Activated T-cell treated with anti-CD3 and anti-CD28 coated beads, Interleukin-2, amount 50 U/mL, for 4 hours (primary cell): ENCODE results near the gene SUPT3H. TPM values are rescaled to one million over a fixed set of nuclear protein-coding genes. Genes with fewer than 3 reads are reported as not detected.
"Not testable (repeated sequence)": the region's sequence is repeated elsewhere in the genome, so short reads cannot be mapped to it uniquely, and the experiment has no call there.

Experiments used
- ATAC-seq, 2 donors: fragments of 200-7000 bp; cut with Tn5 transposase; one replicate each; pipeline ENCODE4 v1.10.0; 2021
- DNase-seq: peaks from one replicate; pipeline ENCODE4 v3.0.0-alpha.2; 2020
- H3K27me3 Mint-ChIP-seq: one replicate; pipeline ENCODE4 v1.8.0; 2021; ENCODE audit warnings: low read depth, mixed read lengths
- H3K36me3 Mint-ChIP-seq: one replicate; pipeline ENCODE4 v1.8.0; 2022; ENCODE audit warnings: mixed read lengths; ENCODE audit not compliant: insufficient read depth
- H3K4me1 Mint-ChIP-seq: one replicate; pipeline ENCODE4 v1.8.0; 2021; ENCODE audit warnings: low read depth, mixed read lengths
- H3K4me3 Mint-ChIP-seq: one replicate; pipeline ENCODE4 v1.8.0; 2021; ENCODE audit warnings: mild to moderate bottlenecking, moderate library complexity, mixed read lengths
- H3K9me3 Mint-ChIP-seq: one replicate; pipeline ENCODE4 v1.8.0; 2021; ENCODE audit warnings: mixed read lengths
- total RNA-seq, 3 donors: library from RNA; stranded (reverse); gene quantifications; one replicate each; pipeline ENCODE4 v1.2.1, GENCODE V29; 2021

Gene SUPT3H
- total RNA-seq, 3 donors from 2014 or later, result 14.1 to 15.7 (median 15.7) TPM

DNA sequence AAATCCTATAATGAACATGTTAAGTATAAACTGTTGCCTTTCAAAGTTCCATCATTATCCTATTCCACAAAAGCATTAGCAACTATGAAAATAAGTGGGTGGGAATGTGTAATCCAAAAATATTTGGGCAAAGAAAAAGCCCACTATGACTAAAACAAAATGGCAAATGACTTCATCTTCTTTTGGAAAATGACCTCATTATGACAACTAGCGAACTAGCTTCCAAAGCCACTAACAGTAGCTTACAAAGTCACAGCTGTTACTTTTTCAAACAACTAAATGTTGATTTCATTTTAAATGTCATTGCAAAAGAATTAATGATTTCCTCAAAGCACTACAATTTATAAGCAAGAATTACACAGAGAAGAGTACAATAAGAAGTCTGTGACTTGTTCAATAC, 99.4 kb downstream of the SUPT3H start:
- Mint-ChIP-seq H3K4me1 (peaks cover 1% of the 10 kb centered on the region), H3K9me3 (peaks cover 4% of the 10 kb centered on the region), H3K36me3 (peaks cover 11% of the 10 kb centered on the region), H3K27me3 (no peaks in the 10 kb centered on the region), H3K4me3 (no peak overlapping the region)
- ATAC-seq (no peak), DNase-seq (no peak)

- ATAC-seq, result not testable (repeated sequence)
These were observed 100.0 kb downstream of the SUPT3H start for GRCh38 chr6:45277741-45278140.

GRCh38 chr6:45275358-45275757, 102.4 kb downstream of the SUPT3H start:
- ATAC-seq, result no peak
- no peaks in the 10 kb centered on the region for H3K27me3 Mint-ChIP-seq
- no peak overlapping the region for H3K4me3 Mint-ChIP-seq
- H3K36me3 Mint-ChIP-seq, result peaks cover 14% of the 10 kb centered on the region
- peaks cover 11% of the 10 kb centered on the region for H3K9me3 Mint-ChIP-seq
- no peak for DNase-seq
- peaks cover 1% of the 10 kb centered on the region for H3K4me1 Mint-ChIP-seq

More at GRCh38 chr6:45277741-45278140, 100.0 kb downstream of the SUPT3H start:
- H3K27me3 Mint-ChIP-seq, H3K4me3 Mint-ChIP-seq, DNase-seq, H3K9me3 Mint-ChIP-seq, H3K4me1 Mint-ChIP-seq: not testable (repeated sequence)
- H3K36me3 Mint-ChIP-seq, result peaks cover 14% of the 10 kb centered on the region

GRCh38 chr6:45272626-45273025, 105.1 kb downstream of the SUPT3H start:
- peaks cover 7% of the 10 kb centered on the region for H3K36me3 Mint-ChIP-seq
- no peaks in the 10 kb centered on the region for H3K4me1 Mint-ChIP-seq
- H3K9me3 Mint-ChIP-seq, result peaks cover 7% of the 10 kb centered on the region
- ATAC-seq (no peak), DNase-seq (no peak)
- H3K27me3 Mint-ChIP-seq, result no peaks in the 10 kb centered on the region
- H3K4me3 Mint-ChIP-seq, result no peak overlapping the region

DNA sequence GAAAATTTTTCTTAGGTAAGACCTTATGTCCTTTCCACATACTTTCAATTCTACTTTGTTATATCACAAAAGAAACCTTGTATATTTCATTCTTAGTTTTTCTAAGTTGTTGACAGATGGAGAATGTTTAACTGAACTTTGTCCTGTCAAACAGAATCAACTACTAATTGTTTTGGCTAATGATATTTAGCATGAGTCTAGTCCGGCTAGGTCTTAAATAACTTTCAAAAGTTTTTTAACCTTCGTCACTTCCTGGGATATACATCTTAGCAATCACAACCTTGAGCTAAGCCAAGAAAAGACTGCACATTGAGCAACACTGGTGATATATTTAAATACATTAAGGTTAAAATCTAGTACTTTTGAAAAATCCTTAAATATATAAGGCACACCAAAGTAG, 112.5 kb downstream of the SUPT3H start:
- Mint-ChIP-seq H3K36me3 (no peaks in the 10 kb centered on the region), H3K4me1 (no peaks in the 10 kb centered on the region), H3K4me3 (no peak overlapping the region), H3K27me3 (no peaks in the 10 kb centered on the region), H3K9me3 (no peaks in the 10 kb centered on the region)
- DNase-seq, result no peak
- ATAC-seq, result no peak

DNA sequence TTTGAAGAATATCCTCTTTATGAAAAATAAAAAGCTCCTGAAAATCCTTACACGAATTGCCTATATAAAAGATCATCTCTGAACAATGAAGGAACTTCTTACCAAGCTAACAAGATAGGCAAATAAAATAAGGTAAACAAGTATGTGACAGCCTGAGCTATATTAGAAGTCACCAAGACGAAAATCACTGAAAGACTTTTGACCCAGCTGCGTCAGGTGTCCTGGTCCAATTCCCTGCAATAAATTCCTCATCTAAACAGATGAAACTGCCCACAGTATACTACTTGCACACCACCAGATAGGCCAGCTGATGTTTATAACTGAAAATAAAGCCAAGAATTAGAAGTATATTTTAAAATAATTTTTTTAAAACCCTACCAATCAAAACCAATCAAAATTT, 117.0 kb downstream of the SUPT3H start:
- no peaks in the 10 kb centered on the region for H3K9me3 Mint-ChIP-seq
- H3K27me3 Mint-ChIP-seq, result no peaks in the 10 kb centered on the region
- H3K4me3 Mint-ChIP-seq, result no peak overlapping the region
- DNase-seq (no peak), ATAC-seq (no peak)
- no peaks in the 10 kb centered on the region for H3K4me1 Mint-ChIP-seq
- no peaks in the 10 kb centered on the region for H3K36me3 Mint-ChIP-seq

- Mint-ChIP-seq H3K36me3 (no peaks in the 10 kb centered on the region), H3K4me1 (no peaks in the 10 kb centered on the region), H3K9me3 (no peaks in the 10 kb centered on the region), H3K4me3 (no peak overlapping the region), H3K27me3 (no peaks in the 10 kb centered on the region)
- DNase-seq, result no peak
- ATAC-seq, result no peak
These were observed 120.7 kb downstream of the SUPT3H start for GRCh38 chr6:45256697-45257695.

GRCh38 chr6:45255434-45255833, 122.3 kb downstream of the SUPT3H start:
- ATAC-seq, result no peak
- H3K4me3 Mint-ChIP-seq, result no peak overlapping the region

GRCh38 chr6:45254253-45254652, 123.5 kb downstream of the SUPT3H start:
- DNase-seq, result no peak
- Mint-ChIP-seq H3K27me3 (no peaks in the 10 kb centered on the region), H3K4me1 (no peaks in the 10 kb centered on the region), H3K36me3 (peaks cover 3% of the 10 kb centered on the region), H3K4me3 (no peak overlapping the region), H3K9me3 (no peaks in the 10 kb centered on the region)
- no peak for ATAC-seq

More at GRCh38 chr6:45255434-45255833, 122.3 kb downstream of the SUPT3H start:
- DNase-seq, result no peak
- Mint-ChIP-seq H3K36me3 (peaks cover 1% of the 10 kb centered on the region), H3K4me1 (no peaks in the 10 kb centered on the region), H3K9me3 (no peaks in the 10 kb centered on the region), H3K27me3 (no peaks in the 10 kb centered on the region)

DNA sequence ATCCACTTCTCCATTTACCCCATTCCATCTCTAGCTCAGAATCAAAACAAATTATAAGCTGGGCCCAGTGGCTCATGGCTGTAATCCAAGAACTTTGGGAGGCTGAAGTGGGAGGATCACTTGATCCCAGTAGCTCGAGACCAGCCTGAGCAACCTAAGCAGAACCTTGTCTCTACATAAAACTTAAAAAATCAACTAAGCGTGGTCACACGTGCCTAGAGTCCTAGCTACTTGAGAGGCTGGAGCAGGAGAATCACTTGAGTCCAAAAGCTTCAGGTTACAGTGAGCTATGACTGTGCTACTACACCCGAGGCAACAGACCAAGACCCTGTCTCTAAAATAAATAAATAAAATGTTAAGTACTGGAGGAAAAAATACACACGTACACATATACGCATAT, 124.3 kb downstream of the SUPT3H start:
- Mint-ChIP-seq H3K4me3 (no peak overlapping the region), H3K27me3 (no peaks in the 10 kb centered on the region), H3K4me1 (no peaks in the 10 kb centered on the region), H3K9me3 (no peaks in the 10 kb centered on the region), H3K36me3 (peaks cover 3% of the 10 kb centered on the region)
- ATAC-seq (no peak), DNase-seq (no peak)

DNA sequence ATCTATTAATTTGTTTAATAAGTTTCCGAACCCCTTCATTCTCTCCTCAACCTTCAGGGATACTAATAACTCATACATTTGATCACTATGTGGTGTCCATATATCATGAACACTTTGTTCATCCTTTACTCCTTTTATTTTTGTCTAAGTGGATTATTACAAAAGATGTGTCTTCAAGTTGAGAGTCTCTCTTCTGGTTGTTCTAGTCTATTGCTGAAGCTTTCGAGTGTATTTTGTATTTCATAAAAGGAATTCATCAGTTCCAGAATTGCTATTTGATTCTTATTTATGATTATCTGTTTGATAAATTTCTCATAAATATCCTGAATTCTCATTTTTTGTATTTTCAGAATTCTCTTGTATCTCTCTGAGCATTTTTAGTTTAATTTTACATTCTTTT, 146.1 kb downstream of the SUPT3H start:
- no peak overlapping the region for H3K4me3 Mint-ChIP-seq
- H3K36me3 Mint-ChIP-seq, result peaks cover 17% of the 10 kb centered on the region
- H3K27me3 Mint-ChIP-seq, result no peaks in the 10 kb centered on the region
- peaks cover 24% of the 10 kb centered on the region for H3K9me3 Mint-ChIP-seq
- no peaks in the 10 kb centered on the region for H3K4me1 Mint-ChIP-seq
- DNase-seq, result no peak
- ATAC-seq, result no peak

DNA sequence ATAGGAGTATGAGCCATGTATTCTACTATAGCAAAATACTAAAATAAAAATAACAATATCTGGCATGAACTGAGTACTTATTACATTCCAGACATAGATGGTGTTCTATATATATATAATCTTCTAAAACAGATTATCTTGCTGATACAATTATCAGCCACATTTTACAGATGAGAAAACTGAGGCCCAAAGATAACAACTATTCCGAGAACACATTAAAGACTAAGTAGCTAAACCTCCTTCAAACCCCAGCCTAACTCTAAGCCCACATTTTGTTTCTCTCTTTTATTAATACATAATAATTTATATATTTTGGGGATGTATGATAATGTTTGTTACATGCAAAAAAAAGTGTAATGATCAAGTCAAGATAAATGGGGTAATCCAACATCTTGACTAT, 148.3 kb downstream of the SUPT3H start:
- ATAC-seq, result no peak
- Mint-ChIP-seq H3K9me3 (peaks cover 24% of the 10 kb centered on the region), H3K4me1 (no peaks in the 10 kb centered on the region), H3K4me3 (no peak overlapping the region), H3K36me3 (peaks cover 16% of the 10 kb centered on the region), H3K27me3 (no peaks in the 10 kb centered on the region)
- DNase-seq, result no peak

DNA sequence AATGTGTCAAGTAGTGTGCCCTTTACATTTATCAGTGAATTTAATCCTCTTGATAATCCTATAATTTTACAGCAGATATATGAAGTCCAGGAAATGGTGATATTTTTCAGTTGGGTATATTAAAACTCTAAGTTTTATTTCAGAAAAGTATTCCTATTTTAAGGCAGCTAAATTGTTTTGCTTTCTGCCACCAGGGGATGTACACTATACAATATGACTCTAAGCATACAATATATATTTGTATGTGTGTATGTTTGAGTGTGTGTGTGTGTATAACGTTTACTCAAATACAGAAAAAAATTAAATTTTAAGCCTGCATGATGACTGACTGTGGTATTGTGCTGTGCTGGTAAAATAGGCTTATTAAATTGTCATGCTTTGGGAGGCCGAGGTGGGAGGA, 151.7 kb downstream of the SUPT3H start:
- Mint-ChIP-seq H3K4me3 (no peak overlapping the region), H3K27me3 (no peaks in the 10 kb centered on the region), H3K4me1 (no peaks in the 10 kb centered on the region), H3K9me3 (peaks cover 6% of the 10 kb centered on the region), H3K36me3 (no peaks in the 10 kb centered on the region)
- no peak for ATAC-seq
- DNase-seq, result no peak

GRCh38 chr6:45222380-45222779, 155.4 kb downstream of the SUPT3H start:
- H3K36me3 Mint-ChIP-seq, result peaks cover 2% of the 10 kb centered on the region
- DNase-seq (no peak), ATAC-seq (no peak)
- H3K27me3 Mint-ChIP-seq, result no peaks in the 10 kb centered on the region
- H3K4me1 Mint-ChIP-seq, result no peaks in the 10 kb centered on the region
- H3K4me3 Mint-ChIP-seq, result no peak overlapping the region
- H3K9me3 Mint-ChIP-seq, result peaks cover 7% of the 10 kb centered on the region

- H3K27me3 Mint-ChIP-seq, result no peaks in the 10 kb centered on the region
These were observed 162.0 kb downstream of the SUPT3H start for GRCh38 chr6:45215759-45216158.

More at GRCh38 chr6:45215759-45216158, 162.0 kb downstream of the SUPT3H start:
- ATAC-seq (no peak), DNase-seq (no peak)
- Mint-ChIP-seq H3K4me1 (peaks cover 4% of the 10 kb centered on the region), H3K4me3 (no peak overlapping the region), H3K36me3 (peaks cover 10% of the 10 kb centered on the region), H3K9me3 (peaks cover 20% of the 10 kb centered on the region)
